ENCODE data around the gene DGKB.

DGKB gene

GRCh38 chr7:14195079-14195478, 707.5 kb downstream of the DGKB start:
- DNase-seq, result no peak

GRCh38 chr7:14191686-14192098, 710.9 kb downstream of the DGKB start:
- no peak for DNase-seq

- DNase-seq, result no peak
Observed at GRCh38 chr7:14184292-14184864, 718.2 kb downstream of the DGKB start.

GRCh38 chr7:14179781-14180180, 722.8 kb downstream of the DGKB start:
- DNase-seq, result no peak

- no peak for DNase-seq
Observed at GRCh38 chr7:14177876-14178275, 724.7 kb downstream of the DGKB start.

GRCh38 chr7:14170872-14171271, 731.7 kb downstream of the DGKB start:
- DNase-seq, result no peak

- DNase-seq, result no peak
Observed at GRCh38 chr7:14158111-14158510, 744.4 kb downstream of the DGKB start.

- no peak for DNase-seq
Observed at GRCh38 chr7:14156436-14156835, 746.1 kb downstream of the DGKB start.

- no peak for DNase-seq
Observed at GRCh38 chr7:14148974-14149373, 753.6 kb downstream of the DGKB start.

GRCh38 chr7:14147532-14147931, 755.0 kb downstream of the DGKB start:
- DNase-seq, result no peak

GRCh38 chr7:14144538-14144937, 758.0 kb downstream of the DGKB start:
- DNase-seq, result no peak

- DNase-seq, result no peak
Observed at GRCh38 chr7:14144109-14144508, 758.4 kb downstream of the DGKB start.

GRCh38 chr7:14137676-14138075, 764.9 kb downstream of the DGKB start:
- no peak for DNase-seq

- DNase-seq, result no peak
Observed at GRCh38 chr7:14133752-14134151, 768.8 kb downstream of the DGKB start.

GRCh38 chr7:14125998-14126397, 776.6 kb downstream of the DGKB start:
- no peak for DNase-seq

GRCh38 chr7:14124716-14125115, 777.8 kb downstream of the DGKB start:
- no peak for DNase-seq

GRCh38 chr7:14123923-14124322, 778.6 kb downstream of the DGKB start:
- DNase-seq, result no peak

GRCh38 chr7:14115701-14116100, 786.9 kb downstream of the DGKB start:
- no peak for DNase-seq

GRCh38 chr7:14104861-14105260, 797.7 kb downstream of the DGKB start:
- no peak for DNase-seq

- DNase-seq, result no peak
Observed at GRCh38 chr7:14096159-14096558, 806.4 kb downstream of the DGKB start.

- DNase-seq, result no peak
Observed at GRCh38 chr7:14095233-14095950, 807.2 kb downstream of the DGKB start.

All from GOT3 (cell line).